HPDE6-E6E7 (cell line): ENCODE measurements around the gene LEFTY2.
"Not testable (repeated sequence)": the region's sequence is repeated elsewhere in the genome, so short reads cannot be mapped to it uniquely, and the experiment has no call there.

Source experiments
- DNase-seq: peaks from one replicate; pipeline ENCODE4 v3.0.0; 2011; ENCODE audit warnings: missing footprints; ENCODE audit errors: extremely low spot score

The LEFTY2 gene

GRCh38 chr1:225941187-225941941, at the start of gene LEFTY2:
Gene LEFTY2 (minus strand): TSS chr1:225941220. CDS start chr1:225941140, 80 bp downstream.
- DNase-seq: no peak

- no peak for DNase-seq
These were observed 46.7 kb upstream of the LEFTY2 start for GRCh38 chr1:225987491-225988316.

- DNase-seq: no peak
These were observed 40.7 kb upstream of the LEFTY2 start for GRCh38 chr1:225981714-225982113.

GRCh38 chr1:225980005-225980836, 39.2 kb upstream of the LEFTY2 start:
- DNase-seq: no peak

- DNase-seq: no peak
These were observed 38.4 kb upstream of the LEFTY2 start for GRCh38 chr1:225979421-225979820.

- DNase-seq: no peak
These were observed 37.1 kb upstream of the LEFTY2 start for GRCh38 chr1:225977937-225978748.

- DNase-seq: not testable (repeated sequence)
These were observed 34.1 kb upstream of the LEFTY2 start for GRCh38 chr1:225975146-225975545.

- DNase-seq: no peak
These were observed 33.4 kb upstream of the LEFTY2 start for GRCh38 chr1:225974454-225974853.

GRCh38 chr1:225973158-225973557, 32.1 kb upstream of the LEFTY2 start:
- DNase-seq: no peak

GRCh38 chr1:225972344-225973152, 31.5 kb upstream of the LEFTY2 start:
- no peak for DNase-seq

- not testable (repeated sequence) for DNase-seq
These were observed 29.7 kb upstream of the LEFTY2 start for GRCh38 chr1:225970592-225971157.

GRCh38 chr1:225969751-225970150, 28.7 kb upstream of the LEFTY2 start:
- DNase-seq: not testable (repeated sequence)

GRCh38 chr1:225965231-225965630, 24.2 kb upstream of the LEFTY2 start:
- DNase-seq: no peak

GRCh38 chr1:225963735-225964530, 22.9 kb upstream of the LEFTY2 start:
- no peak for DNase-seq

GRCh38 chr1:225962440-225962975, 21.5 kb upstream of the LEFTY2 start:
- DNase-seq: no peak

GRCh38 chr1:225961659-225962439, 20.8 kb upstream of the LEFTY2 start:
- no peak for DNase-seq

- no peak for DNase-seq
These were observed 17.0 kb upstream of the LEFTY2 start for GRCh38 chr1:225958041-225958440.

GRCh38 chr1:225954753-225955152, 13.7 kb upstream of the LEFTY2 start:
- no peak for DNase-seq
